IMR-90 (cell line): ENCODE measurements around the gene VASN.

Source experiments
- BHLHE40 ChIP-seq: fragments of 150-350 bp; IDR thresholded peaks from 2 replicates; pipeline ENCODE4 v1.6.1; 2016; ENCODE audit warnings: mild to moderate bottlenecking, low read depth, low read length
- TF ChIP-seq, protein P1 (sequence below): conservative IDR thresholded peaks from 2 replicates; pipeline ENCODE4 v1.5.1; 2012; ENCODE audit warnings: mild to moderate bottlenecking, low read depth, low read length, improper control_type of control experiment

DNA sequence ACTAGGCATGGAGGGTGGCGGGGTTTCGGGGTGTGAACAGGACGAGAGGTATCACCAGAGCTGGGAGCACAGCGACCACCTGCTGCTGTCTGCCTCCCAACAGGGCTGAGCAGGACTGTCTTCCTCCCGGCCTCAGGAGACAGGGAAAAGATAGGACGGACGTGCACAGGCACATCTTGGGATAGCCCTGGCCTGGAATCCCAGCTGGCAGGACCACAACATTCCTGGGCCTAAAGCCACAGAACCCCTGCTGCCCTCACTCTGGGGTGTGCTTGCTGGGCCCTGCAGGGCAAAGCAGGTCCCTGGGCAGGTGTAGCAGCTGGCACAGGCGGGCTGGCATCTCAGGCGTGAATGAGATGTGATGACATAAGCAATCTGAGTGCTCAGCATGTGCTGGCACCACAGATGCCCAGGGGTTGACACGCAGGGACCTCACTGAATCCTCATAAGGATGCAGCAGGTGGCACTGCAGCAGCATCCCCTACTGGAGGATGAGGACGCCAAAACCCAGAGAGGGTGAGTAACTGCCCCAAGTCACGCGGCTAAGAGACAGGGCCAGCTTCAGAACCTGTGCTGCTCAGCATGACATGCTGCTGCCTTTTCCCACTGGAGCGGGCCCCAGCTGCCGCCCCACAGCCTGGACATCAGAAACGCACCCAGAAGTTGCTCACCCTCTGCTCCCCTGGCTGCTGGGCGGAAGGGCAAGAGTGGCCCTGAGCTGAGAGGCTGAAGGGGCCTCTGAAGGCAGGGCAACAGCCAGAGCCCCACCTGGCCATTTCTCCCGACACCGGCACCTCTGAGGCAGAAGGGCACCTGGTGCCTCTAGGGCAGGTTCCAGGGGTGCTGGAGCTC, 37.7 kb downstream of the VASN start:
- TF ChIP-seq, protein P1, sequence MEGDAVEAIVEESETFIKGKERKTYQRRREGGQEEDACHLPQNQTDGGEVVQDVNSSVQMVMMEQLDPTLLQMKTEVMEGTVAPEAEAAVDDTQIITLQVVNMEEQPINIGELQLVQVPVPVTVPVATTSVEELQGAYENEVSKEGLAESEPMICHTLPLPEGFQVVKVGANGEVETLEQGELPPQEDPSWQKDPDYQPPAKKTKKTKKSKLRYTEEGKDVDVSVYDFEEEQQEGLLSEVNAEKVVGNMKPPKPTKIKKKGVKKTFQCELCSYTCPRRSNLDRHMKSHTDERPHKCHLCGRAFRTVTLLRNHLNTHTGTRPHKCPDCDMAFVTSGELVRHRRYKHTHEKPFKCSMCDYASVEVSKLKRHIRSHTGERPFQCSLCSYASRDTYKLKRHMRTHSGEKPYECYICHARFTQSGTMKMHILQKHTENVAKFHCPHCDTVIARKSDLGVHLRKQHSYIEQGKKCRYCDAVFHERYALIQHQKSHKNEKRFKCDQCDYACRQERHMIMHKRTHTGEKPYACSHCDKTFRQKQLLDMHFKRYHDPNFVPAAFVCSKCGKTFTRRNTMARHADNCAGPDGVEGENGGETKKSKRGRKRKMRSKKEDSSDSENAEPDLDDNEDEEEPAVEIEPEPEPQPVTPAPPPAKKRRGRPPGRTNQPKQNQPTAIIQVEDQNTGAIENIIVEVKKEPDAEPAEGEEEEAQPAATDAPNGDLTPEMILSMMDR, result no peak
- TF ChIP-seq BHLHE40, result no peak
